Stomach smooth muscle (tissue), 2 donors: ENCODE results near the gene AATF.

ENCODE experiments used
- H3K27ac ChIP-seq: one replicate; pipeline ENCODE4 v1.7.0; 2013; ENCODE audit warnings: mild to moderate bottlenecking, low read length, inconsistent platforms
- H3K27me3 ChIP-seq, 2 donors: one replicate each; pipeline ENCODE4 v1.7.0; 2013; ENCODE audit warnings: low read length in 2 of 2; ENCODE audit not compliant: insufficient read depth in 2 of 2, control insufficient read depth in 1 of 2
- H3K36me3 ChIP-seq, 2 donors: one replicate each; pipeline ENCODE4 v1.7.0; 2013; ENCODE audit warnings: low read length in 2 of 2; ENCODE audit not compliant: control insufficient read depth in 2 of 2, insufficient read depth in 2 of 2
- H3K4me1 ChIP-seq: one replicate; pipeline ENCODE4 v1.7.0; 2013; ENCODE audit warnings: low read length; ENCODE audit not compliant: control insufficient read depth, insufficient read depth
- H3K4me3 ChIP-seq, 2 donors: one replicate each; pipeline ENCODE4 v1.7.0; 2013; ENCODE audit warnings: low read length in 2 of 2
- H3K9ac ChIP-seq, 2 donors: one replicate each; pipeline ENCODE4 v1.7.0; 2013; ENCODE audit warnings: low read length in 2 of 2, mild to moderate bottlenecking in 1 of 2
- H3K9me3 ChIP-seq, 2 donors: one replicate each; pipeline ENCODE4 v1.7.0; 2013; ENCODE audit warnings: low read length in 2 of 2; ENCODE audit not compliant: control insufficient read depth in 2 of 2
- donor health status: healthy.
- donor health status: Pancreatic carcinoma.

Gene AATF

DNA sequence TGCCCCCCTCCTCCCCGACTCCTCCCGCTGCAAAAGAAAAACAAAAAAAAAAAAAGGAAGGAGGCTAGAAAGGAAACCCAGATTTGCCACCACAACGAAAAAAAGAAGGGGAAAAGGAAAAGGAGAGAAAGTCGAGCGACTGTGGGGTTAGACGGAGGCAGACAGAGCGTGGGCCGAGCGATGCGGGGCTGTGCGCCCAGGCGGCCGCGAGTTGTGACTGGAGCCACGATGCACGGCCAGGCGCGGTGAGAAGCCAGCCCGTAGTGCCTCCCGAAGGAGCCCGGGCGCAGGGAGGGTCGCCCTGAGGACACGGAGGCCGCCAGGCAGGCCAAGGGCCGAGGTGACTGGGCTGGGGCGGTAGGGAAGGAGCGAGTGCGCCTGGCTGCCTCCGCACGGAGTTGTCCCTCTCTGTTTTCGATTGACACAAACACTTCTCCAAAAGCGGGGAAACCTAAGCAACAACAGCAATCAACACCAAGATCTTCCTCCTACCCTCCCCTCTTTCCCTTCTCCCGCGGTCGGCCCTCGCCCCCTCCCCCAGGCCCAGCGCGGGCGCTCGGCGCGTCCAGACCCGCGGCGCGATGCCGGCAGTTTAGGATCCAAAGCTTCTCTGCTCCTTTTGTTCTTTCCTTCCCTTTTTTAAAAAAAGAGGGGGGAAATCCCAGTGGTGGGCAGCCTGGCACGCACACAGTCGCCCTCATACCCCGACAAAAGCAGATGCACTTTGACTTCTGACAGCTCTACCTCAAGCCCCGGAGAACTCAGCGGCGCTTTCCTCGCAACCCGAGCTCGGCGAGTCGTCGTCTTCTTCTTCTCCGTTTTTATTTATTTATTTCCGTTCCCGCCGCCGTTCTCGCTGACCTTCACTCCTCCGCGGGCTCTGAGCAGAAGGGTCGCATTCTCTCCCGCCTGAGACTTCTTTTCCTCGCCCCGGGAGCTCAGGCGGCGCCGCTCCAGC is 11.5 kb upstream of the AATF start, which contains the start of gene LHX1:
TSS of gene LHX1 (plus strand) at position 475 of the 958 bp plus-strand sequence. CDS start 723 bp downstream, outside the sequence.
- Histone ChIP-seq H3K4me3 (peak within 1 kb of the TSS; percentile 24 to 57), H3K9ac (no peak within 1 kb of the TSS)

GRCh38 chr17:36937959-36938565 is 10.7 kb upstream of the AATF start:
- no peak overlapping the region for H3K9ac ChIP-seq
- H3K36me3 ChIP-seq = no peaks in the 10 kb centered on the region
- peaks cover 62% of the 10 kb centered on the region for H3K4me1 ChIP-seq
- peaks cover 93 to 99% of the 10 kb centered on the region in 2 donors for H3K27me3 ChIP-seq
- H3K4me3 ChIP-seq = peak overlapping the region in 1 of 2 donors; percentile 57
- no peaks in the 10 kb centered on the region for H3K9me3 ChIP-seq
- no peak overlapping the region for H3K27ac ChIP-seq

More for the DNA sequence above, 11.5 kb upstream of the AATF start, which contains the start of gene LHX1:
- no peaks in the 10 kb centered on the region for H3K36me3 ChIP-seq
- no peak within 1 kb of the TSS for H3K27ac ChIP-seq
- H3K27me3 ChIP-seq = peaks cover 92 to 98% of the 10 kb centered on the region in 2 donors
- H3K4me1 ChIP-seq = peaks cover 61% of the 10 kb centered on the region
- no peaks in the 10 kb centered on the region for H3K9me3 ChIP-seq

- Histone ChIP-seq H3K27ac (no peak overlapping the region), H3K4me1 (peaks cover 58% of the 10 kb centered on the region), H3K36me3 (no peaks in the 10 kb centered on the region), H3K9me3 (no peaks in the 10 kb centered on the region), H3K9ac (no peak overlapping the region), H3K27me3 (peaks cover 92 to 99% of the 10 kb centered on the region in 2 donors), H3K4me3 (no peak overlapping the region)
Observed at GRCh38 chr17:36938566-36939051, 10.1 kb upstream of the AATF start.

DNA sequence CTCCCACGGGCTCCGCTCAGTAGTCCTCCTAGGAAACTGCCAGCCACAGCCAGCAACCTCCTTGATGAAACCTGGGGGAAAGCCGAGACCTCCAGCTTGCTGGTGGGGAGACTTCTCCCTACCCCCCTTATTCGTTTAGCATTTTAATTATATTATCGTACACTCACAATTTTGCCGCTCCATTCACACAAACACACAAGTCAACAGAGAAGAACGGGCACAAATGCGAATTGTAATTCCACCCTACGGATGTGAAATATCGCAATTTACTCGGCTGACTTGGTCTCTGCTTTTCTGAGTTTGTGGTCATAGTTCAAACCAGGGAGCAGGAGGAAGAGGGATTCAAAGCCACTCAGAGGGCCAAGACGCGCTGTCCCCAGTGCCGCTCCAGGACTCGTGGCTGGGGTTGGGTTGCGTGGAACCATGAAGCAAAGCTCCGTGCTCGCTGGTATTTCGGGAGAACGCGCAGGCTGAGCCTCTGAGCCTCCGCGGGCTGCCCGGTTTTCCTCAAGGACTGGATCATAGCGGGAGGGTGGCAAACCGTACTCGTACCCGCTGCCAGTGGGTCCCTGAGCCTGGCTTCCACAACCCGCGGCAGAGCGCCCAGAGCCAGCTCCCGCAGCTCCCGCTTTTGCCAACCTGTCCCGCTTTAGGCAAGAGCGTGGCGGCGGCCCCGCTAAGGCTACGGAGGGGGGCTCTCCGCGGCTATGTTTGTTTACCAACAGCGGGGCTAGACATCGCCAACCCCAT is 9.5 kb upstream of the AATF start:
- Histone ChIP-seq H3K9ac (no peak overlapping the region), H3K27ac (no peak overlapping the region), H3K36me3 (no peaks in the 10 kb centered on the region), H3K4me1 (peaks cover 53% of the 10 kb centered on the region), H3K27me3 (peaks cover 86 to 97% of the 10 kb centered on the region in 2 donors), H3K4me3 (no peak overlapping the region), H3K9me3 (no peaks in the 10 kb centered on the region)

DNA sequence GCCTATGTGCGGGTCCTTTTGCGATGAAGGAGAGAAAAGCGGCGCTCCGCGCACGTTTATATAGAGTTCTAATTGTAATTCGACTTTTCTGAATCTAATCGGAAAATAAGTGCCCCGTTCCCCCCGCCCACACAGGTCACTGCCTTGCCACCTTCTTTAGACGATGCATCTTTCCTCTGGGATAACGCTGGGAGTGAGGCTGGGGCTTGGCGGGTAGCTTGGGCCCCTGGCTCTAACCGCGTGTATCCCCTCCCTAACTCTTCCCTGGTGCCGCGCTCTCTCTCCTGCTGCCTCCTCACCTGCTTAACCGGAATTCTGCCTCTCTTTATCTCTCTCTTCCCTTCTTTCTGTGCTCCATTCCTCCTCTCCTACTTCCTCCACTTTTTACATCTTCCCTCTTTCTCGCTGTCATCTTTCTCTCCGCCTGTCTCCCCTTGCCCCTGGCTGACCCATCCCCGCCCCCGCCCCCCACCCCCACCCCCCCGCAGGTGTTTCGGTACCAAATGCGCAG is 8.9 kb upstream of the AATF start:
- Histone ChIP-seq H3K27ac (no peak overlapping the region), H3K4me1 (peaks cover 47% of the 10 kb centered on the region), H3K4me3 (no peak overlapping the region), H3K27me3 (peaks cover 86 to 96% of the 10 kb centered on the region in 2 donors), H3K9me3 (no peaks in the 10 kb centered on the region), H3K36me3 (no peaks in the 10 kb centered on the region), H3K9ac (no peak overlapping the region)

DNA sequence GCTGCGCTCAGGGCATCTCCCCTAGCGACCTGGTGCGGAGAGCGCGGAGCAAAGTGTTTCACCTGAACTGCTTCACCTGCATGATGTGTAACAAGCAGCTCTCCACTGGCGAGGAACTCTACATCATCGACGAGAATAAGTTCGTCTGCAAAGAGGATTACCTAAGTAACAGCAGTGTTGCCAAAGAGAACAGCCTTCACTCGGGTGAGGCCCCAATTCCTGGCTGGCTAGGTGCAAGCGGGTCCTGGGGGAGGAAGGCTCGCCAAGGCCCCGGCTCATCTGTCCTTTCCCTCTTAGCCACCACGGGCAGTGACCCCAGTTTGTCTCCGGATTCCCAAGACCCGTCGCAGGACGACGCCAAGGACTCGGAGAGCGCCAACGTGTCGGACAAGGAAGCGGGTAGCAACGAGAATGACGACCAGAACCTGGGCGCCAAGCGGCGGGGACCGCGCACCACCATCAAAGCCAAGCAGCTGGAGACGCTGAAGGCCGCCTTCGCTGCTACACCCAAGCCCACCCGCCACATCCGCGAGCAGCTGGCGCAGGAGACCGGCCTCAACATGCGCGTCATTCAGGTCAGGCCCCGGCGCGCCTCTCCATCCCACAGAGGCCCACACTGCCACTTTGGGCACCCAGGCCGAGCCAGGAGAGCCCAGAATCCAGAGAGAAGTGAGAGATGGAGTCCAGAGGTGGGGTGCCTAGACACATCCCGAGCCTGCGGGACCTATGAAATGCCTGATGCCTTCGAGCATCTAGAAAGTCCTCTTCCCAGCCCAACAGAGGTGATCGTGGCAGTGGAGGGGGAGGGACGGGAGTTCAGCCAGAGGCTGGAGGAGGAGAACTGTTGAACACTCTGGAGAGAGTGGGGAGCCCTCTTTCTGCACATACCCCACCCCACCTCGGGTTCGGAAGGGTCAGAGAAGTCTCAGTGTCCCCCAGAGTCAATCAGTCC is 8.2 kb upstream of the AATF start:
- H3K27ac ChIP-seq = no peak overlapping the region
- H3K27me3 ChIP-seq = peaks cover 82 to 96% of the 10 kb centered on the region in 2 donors
- peaks cover 39% of the 10 kb centered on the region for H3K4me1 ChIP-seq
- no peaks in the 10 kb centered on the region for H3K9me3 ChIP-seq
- no peak overlapping the region for H3K4me3 ChIP-seq
- H3K9ac ChIP-seq = no peak overlapping the region
- no peaks in the 10 kb centered on the region for H3K36me3 ChIP-seq

- peaks cover 31% of the 10 kb centered on the region for H3K4me1 ChIP-seq
Observed at GRCh38 chr17:36941265-36942010, 7.3 kb upstream of the AATF start.

DNA sequence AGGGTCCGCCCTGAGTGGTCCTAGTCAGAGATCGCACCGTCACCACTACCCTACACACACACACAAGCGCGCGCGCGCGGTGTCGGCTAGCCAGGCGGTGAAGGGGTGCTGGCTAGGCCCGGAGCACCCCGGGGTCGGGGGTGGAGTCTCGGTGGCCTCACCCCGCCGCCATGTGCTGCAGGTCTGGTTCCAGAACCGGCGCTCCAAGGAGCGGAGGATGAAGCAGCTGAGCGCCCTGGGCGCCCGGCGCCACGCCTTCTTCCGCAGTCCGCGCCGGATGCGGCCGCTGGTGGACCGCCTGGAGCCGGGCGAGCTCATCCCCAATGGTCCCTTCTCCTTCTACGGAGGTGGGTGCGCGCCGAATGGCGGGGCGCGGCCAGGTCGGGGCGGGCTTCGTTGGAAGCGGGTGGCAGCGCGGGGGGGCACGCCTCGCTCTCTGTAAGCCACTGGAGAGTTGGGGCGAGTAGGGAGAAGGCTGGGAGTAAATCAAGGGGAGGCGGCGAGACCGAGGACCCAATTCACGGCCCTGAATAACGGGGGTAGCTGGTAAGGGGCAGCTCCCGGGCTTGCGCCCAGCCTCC is 6.6 kb upstream of the AATF start:
- no peak overlapping the region for H3K4me3 ChIP-seq
- peaks cover 87 to 96% of the 10 kb centered on the region in 2 donors for H3K27me3 ChIP-seq
- no peaks in the 10 kb centered on the region for H3K36me3 ChIP-seq
- no peak overlapping the region for H3K27ac ChIP-seq
- no peaks in the 10 kb centered on the region for H3K9me3 ChIP-seq
- peaks cover 26% of the 10 kb centered on the region for H3K4me1 ChIP-seq
- no peak overlapping the region for H3K9ac ChIP-seq

More at GRCh38 chr17:36941265-36942010, 7.3 kb upstream of the AATF start:
- Histone ChIP-seq H3K27me3 (peaks cover 84 to 96% of the 10 kb centered on the region in 2 donors), H3K9me3 (no peaks in the 10 kb centered on the region), H3K36me3 (no peaks in the 10 kb centered on the region), H3K9ac (no peak overlapping the region), H3K27ac (no peak overlapping the region), H3K4me3 (no peak overlapping the region)

GRCh38 chr17:36942631-36943125 is 6.1 kb upstream of the AATF start:
- no peaks in the 10 kb centered on the region for H3K36me3 ChIP-seq
- H3K27me3 ChIP-seq = peaks cover 86 to 95% of the 10 kb centered on the region in 2 donors
- H3K9ac ChIP-seq = no peak overlapping the region
- no peak overlapping the region for H3K4me3 ChIP-seq
- no peak overlapping the region for H3K27ac ChIP-seq
- H3K4me1 ChIP-seq = peaks cover 25% of the 10 kb centered on the region
- H3K9me3 ChIP-seq = no peaks in the 10 kb centered on the region
